Rectal smooth muscle tissue (tissue), 1 donor: ENCODE measurements around the gene ESYT1.
"Not testable (repeated sequence)": the region's sequence is repeated elsewhere in the genome, so short reads cannot be mapped to it uniquely, and the experiment has no call there.

Experiments used
- H3K27ac ChIP-seq: one replicate; pipeline ENCODE4 v1.7.0; 2013; ENCODE audit warnings: low read depth, low read length, inconsistent platforms
- H3K27me3 ChIP-seq: one replicate; pipeline ENCODE4 v1.7.0; 2013; ENCODE audit warnings: low read length; ENCODE audit not compliant: control insufficient read depth, insufficient read depth
- H3K36me3 ChIP-seq: one replicate; pipeline ENCODE4 v1.7.0; 2013; ENCODE audit warnings: low read length; ENCODE audit not compliant: control insufficient read depth, insufficient read depth
- H3K4me1 ChIP-seq: one replicate; pipeline ENCODE4 v1.7.0; 2013; ENCODE audit warnings: low read length; ENCODE audit not compliant: control insufficient read depth, insufficient read depth
- H3K4me3 ChIP-seq: one replicate; pipeline ENCODE4 v1.7.0; 2013; ENCODE audit warnings: low read length
- H3K9ac ChIP-seq: one replicate; pipeline ENCODE4 v1.7.0; 2013; ENCODE audit warnings: low read length

Gene ESYT1

DNA sequence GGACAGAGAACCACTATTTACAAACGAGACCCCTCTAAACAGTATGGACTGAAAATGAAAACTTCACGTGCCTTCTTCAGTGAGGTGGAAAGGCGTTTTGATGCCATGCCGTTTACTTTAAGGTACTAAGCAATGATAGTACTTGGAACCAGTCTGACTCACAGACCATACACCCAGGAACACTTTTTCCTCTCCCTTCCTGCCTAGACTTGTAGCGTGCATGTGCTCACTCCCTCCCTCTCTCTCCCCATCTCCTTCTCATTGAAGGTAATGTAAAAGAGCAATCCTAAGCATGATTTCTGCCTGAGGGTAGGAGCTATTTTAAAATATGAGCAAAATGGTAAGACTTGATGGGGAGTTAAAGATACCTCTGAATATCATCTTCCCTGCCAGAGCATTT is 17.5 kb upstream of the ESYT1 start:
- H3K4me1 ChIP-seq = peaks cover 7% of the 10 kb centered on the region
- H3K9ac ChIP-seq = no peak overlapping the region
- H3K27ac ChIP-seq = no peak overlapping the region
- no peak overlapping the region for H3K4me3 ChIP-seq
- H3K36me3 ChIP-seq = peaks cover 41% of the 10 kb centered on the region
- H3K27me3 ChIP-seq = no peaks in the 10 kb centered on the region

DNA sequence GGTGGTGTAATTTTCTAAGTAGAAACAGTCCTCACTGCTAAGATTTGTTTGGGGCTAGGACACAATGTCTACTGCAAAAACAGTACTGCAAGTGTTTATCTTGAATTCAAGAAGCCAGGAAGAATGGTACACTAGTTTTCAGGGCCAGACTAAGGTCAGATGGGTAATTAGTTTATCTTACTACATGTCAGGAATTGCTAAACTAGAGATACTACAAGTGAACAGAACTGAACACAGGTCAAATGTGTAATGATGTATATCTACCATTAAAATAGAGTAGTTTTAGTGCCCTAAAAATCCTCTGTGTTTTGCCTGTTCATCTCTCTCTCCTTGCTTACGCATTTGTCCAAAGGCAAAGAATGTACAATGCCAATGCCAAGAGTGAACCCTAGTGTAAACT is 14.0 kb upstream of the ESYT1 start:
- Histone ChIP-seq H3K4me1 (peaks cover 10% of the 10 kb centered on the region), H3K36me3 (peaks cover 23% of the 10 kb centered on the region), H3K27ac (no peak overlapping the region), H3K4me3 (no peak overlapping the region), H3K9ac (no peak overlapping the region), H3K27me3 (no peaks in the 10 kb centered on the region)

DNA sequence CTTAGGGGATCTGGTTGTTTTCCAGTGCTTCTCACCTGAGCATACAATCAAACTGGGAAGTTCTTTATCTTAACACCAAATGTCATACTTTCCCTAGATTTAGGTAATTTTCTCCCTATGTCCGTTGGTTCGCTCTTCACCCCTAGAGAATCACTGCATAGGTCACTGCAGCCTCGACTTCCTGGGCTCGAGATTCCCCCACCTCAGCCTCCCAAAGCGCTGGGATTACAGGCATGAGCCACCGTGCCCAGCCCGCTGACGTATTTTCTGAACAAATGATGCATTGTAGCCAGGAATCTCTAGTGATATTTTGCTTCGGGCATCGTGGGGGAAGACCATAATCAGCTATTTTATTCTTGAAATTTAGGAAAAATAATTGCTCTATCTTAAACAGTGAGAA is 12.7 kb upstream of the ESYT1 start:
- peak overlapping the region; percentile 87 for H3K4me3 ChIP-seq
- H3K9ac ChIP-seq = no peak overlapping the region
- H3K36me3 ChIP-seq = peaks cover 17% of the 10 kb centered on the region
- H3K4me1 ChIP-seq = peaks cover 17% of the 10 kb centered on the region
- H3K27me3 ChIP-seq = no peaks in the 10 kb centered on the region
- H3K27ac ChIP-seq = peak overlapping the region; percentile 95

DNA sequence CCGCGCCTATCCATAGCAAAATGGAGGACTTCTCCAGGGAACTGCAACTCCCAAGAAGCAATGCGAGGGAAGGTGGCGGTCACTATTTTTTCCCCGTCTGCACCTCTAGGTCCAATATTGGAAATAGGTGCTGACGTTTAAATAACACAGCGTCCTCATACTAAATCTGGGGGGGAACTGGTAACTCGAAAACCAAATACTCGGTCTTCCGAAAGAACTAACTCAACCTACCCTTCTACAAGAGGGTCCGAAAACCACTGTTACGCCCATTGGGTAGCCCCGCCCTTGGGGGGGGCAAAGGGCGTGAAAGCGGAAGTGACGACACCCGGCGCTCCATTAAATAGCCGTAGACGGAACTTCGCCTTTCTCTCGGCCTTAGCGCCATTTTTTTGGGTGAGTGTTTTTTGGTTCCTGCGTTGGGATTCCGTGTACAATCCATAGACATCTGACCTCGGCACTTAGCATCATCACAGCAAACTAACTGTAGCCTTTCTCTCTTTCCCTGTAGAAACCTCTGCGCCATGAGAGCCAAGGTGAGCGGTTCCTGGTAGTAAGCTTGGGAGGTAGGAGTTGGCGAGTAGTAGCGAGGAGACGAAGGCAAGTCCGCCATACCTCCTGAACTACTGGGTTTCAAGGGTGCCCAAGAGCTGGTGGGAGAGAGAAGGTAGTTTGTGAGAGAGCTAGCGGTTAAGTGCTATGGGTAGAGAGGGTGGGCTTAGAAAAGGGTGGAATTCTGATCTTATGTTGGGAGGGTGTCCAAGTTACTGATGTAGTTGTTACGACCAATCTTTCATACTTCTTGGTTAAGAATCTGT is 11.6 kb upstream of the ESYT1 start, which contains the start of gene RPL41:
TSS of gene RPL41 (plus strand) at position 367 of the 815 bp plus-strand sequence.
- H3K4me3 ChIP-seq = peak within 1 kb of the TSS; percentile 87
- peaks cover 17% of the 10 kb centered on the region for H3K4me1 ChIP-seq
- peak within 1 kb of the TSS; percentile 95 for H3K27ac ChIP-seq
- no peaks in the 10 kb centered on the region for H3K27me3 ChIP-seq
- H3K36me3 ChIP-seq = peaks cover 17% of the 10 kb centered on the region
- H3K9ac ChIP-seq = peak within 1 kb of the TSS; percentile 96

DNA sequence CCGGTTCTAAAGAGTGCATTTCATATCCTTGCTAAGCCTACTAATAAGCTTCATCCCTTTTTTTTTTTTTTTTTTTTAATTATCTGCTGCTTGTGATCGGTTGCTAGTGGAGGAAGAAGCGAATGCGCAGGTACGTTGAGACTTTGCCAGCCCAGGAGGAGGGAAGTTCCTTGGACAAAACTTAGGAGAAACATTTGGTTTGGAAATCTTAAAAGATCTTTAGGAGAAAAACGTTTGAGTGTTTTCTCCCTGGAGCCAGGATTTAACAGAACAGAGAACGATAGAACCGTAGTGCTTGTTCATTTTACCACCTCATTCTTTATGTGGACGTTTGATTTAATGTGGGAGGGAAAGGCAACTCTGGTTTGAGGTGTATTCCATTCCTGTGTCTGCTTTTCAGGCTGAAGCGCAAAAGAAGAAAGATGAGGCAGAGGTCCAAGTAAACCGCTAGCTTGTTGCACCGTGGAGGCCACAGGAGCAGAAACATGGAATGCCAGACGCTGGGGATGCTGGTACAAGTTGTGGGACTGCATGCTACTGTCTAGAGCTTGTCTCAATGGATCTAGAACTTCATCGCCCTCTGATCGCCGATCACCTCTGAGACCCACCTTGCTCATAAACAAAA is 10.9 kb upstream of the ESYT1 start:
- H3K27me3 ChIP-seq = not testable (repeated sequence)
- H3K27ac ChIP-seq = peak overlapping the region; percentile 95
- peak overlapping the region; percentile 96 for H3K9ac ChIP-seq
- peaks cover 18% of the 10 kb centered on the region for H3K36me3 ChIP-seq
- peak overlapping the region; percentile 87 for H3K4me3 ChIP-seq
- peaks cover 19% of the 10 kb centered on the region for H3K4me1 ChIP-seq

DNA sequence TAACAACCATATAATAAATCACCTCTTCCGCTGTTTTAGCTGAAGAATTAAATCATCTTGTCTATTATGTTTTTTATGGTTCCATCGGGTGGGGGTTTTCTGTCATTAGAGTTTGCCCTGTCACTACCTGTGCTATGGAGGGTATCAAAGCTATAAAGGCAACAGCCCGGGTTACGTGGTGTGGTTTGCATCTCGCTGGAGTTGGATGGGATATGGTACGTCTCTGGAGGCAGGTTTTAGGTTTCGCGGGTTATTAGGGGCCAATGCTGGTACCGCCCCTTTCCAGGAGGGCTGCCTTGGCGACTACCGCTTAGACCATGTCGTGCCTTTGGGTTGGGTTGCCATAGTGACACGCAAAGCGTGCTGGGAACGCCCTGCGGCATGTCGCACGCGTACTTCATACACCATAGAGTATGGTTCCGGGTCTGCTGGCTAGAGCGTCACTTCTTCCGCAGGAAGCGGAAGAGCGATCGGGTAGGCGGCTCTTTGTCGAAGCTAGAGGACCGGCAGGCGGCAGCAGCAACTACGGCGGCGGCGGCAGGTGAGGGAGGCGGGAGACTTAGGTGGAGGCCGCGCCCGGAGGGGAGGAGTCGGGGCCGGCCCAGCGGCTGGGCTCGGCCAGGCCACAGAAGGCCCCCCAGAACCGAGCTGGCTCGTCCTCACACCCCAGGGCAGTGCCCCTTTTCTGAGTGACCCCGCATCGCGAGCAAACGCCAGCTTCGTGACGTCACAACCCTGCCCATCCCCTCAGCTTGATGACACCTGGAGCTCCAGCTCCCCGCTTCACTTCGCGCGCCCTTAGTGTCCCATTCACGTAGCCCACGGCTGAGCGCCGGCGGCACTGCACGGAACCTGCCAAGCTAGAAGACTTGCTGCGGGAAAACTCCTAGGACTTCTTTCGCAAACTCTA is 10.0 kb upstream of the ESYT1 start, which contains the start of gene ZC3H10:
TSS of gene ZC3H10 (plus strand) at position 489 of the 910 bp plus-strand sequence. CDS start 2,297 bp downstream, outside the sequence.
- Histone ChIP-seq H3K4me1 (peaks cover 26% of the 10 kb centered on the region), H3K4me3 (peak within 1 kb of the TSS; percentile 87), H3K36me3 (peaks cover 12% of the 10 kb centered on the region), H3K27me3 (no peaks in the 10 kb centered on the region), H3K27ac (peak within 1 kb of the TSS; percentile 95), H3K9ac (peak within 1 kb of the TSS; percentile 96)

DNA sequence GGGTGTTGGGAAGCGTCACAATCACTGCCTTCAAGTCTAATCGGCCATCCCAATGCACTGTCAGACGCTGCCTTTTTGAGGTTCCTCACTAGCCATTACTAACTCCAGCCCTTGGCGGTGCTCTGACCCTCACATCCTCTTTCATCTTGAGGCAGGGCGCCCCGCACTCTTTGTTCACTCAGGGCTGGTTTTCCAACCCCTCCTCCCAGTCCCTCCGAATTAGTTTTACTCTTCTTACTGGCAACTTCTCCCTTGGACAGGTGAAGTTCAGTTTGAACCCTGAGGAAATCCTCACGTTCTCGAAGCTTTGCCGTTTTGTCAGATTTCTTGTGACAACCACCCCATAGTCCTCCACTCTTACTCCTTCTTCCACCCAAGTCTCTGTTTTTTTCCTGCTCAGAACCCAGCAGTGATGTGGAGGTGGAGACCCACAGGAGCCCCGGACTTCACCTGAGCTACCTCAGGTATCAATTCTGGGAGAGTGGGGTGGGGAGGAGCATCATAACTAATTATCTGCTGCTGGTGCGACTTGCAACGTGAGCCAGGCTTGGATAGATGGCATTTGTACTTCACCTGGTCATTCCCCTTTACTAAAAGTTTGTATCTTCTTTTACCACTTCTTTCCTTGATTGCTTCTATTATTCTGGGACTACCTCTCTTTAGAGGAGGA is 9.2 kb upstream of the ESYT1 start:
- Histone ChIP-seq H3K36me3 (peaks cover 12% of the 10 kb centered on the region), H3K9ac (peak overlapping the region; percentile 41), H3K27ac (peak overlapping the region; percentile 91), H3K4me3 (peak overlapping the region; percentile 86), H3K4me1 (peaks cover 26% of the 10 kb centered on the region), H3K27me3 (no peaks in the 10 kb centered on the region)

DNA sequence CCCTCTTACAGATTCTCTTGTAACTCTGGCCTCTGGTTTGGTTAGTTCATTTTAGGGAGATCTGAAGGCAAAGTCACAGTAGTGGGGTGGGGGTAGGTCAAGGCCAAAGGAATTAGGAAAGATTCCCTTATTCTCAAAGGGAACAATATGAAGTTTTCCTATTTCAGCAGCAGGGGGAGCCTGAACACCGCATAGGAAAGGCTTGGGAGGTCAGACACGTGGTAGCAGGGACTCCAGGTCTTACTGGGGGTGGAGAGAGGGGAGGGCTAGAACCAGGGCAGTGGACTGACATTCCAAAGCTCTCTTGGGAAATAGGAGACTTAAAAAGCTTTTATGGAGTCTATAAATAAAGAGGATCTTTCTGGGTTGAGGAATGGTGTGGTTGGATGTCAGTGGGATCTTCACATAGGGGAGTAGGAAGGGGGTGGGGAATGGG is 8.7 kb upstream of the ESYT1 start:
- H3K36me3 ChIP-seq = peaks cover 12% of the 10 kb centered on the region
- H3K4me3 ChIP-seq = peak overlapping the region; percentile 86
- H3K27me3 ChIP-seq = no peaks in the 10 kb centered on the region
- peaks cover 26% of the 10 kb centered on the region for H3K4me1 ChIP-seq
- H3K9ac ChIP-seq = no peak overlapping the region
- H3K27ac ChIP-seq = peak overlapping the region; percentile 91

DNA sequence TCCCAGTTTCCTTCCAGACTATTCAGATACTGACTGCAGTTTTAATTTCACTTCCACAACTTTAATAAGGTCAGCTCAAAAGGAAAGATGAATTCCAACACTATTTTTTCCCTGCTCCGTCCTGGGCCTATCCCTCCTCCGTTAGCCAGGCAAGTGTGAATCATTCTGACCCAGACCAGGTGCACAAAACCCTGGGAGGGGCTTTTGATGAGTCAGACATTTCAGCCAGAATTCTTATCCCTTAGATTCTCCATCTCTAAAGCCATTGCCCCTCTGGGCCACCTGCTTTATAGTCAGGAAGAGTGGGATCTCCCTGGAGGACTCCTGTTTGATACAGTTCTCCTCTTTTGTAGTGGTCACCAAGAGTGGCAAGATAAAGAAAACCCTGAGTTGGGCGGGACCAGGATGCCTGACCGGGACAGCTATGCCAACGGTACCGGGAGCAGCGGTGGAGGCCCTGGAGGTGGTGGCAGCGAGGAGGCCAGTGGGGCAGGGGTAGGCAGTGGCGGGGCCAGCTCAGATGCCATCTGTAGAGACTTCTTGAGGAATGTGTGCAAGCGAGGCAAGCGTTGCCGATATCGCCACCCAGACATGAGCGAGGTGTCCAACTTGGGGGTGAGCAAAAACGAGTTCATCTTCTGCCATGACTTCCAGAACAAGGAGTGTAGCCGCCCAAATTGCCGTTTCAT is 7.8 kb upstream of the ESYT1 start:
- H3K27ac ChIP-seq = peak overlapping the region; percentile 91
- no peaks in the 10 kb centered on the region for H3K27me3 ChIP-seq
- no peak overlapping the region for H3K4me3 ChIP-seq
- H3K4me1 ChIP-seq = peaks cover 26% of the 10 kb centered on the region
- no peak overlapping the region for H3K9ac ChIP-seq
- peaks cover 12% of the 10 kb centered on the region for H3K36me3 ChIP-seq

DNA sequence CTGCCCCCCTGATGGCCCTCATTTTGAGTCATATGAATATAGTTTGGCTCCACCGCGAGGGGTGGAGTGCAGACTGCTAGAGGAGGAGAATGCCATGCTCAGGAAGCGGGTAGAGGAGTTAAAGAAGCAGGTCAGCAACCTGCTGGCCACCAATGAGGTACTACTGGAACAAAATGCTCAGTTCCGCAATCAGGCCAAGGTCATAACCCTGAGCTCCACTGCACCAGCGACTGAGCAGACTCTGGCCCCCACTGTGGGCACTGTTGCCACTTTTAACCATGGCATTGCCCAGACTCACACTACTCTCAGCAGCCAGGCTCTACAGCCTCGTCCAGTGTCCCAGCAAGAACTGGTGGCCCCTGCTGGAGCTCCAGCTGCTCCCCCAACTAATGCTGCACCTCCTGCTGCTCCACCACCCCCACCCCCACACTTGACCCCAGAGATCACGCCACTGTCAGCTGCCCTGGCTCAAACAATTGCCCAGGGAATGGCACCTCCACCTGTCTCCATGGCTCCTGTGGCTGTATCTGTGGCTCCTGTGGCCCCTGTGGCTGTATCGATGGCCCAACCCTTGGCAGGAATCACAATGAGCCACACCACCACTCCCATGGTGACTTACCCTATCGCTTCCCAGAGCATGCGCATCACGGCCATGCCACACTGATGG is 6.7 kb upstream of the ESYT1 start:
- no peak overlapping the region for H3K4me3 ChIP-seq
- peaks cover 12% of the 10 kb centered on the region for H3K36me3 ChIP-seq
- H3K27me3 ChIP-seq = no peaks in the 10 kb centered on the region
- no peak overlapping the region for H3K9ac ChIP-seq
- H3K27ac ChIP-seq = no peak overlapping the region
- peaks cover 30% of the 10 kb centered on the region for H3K4me1 ChIP-seq

DNA sequence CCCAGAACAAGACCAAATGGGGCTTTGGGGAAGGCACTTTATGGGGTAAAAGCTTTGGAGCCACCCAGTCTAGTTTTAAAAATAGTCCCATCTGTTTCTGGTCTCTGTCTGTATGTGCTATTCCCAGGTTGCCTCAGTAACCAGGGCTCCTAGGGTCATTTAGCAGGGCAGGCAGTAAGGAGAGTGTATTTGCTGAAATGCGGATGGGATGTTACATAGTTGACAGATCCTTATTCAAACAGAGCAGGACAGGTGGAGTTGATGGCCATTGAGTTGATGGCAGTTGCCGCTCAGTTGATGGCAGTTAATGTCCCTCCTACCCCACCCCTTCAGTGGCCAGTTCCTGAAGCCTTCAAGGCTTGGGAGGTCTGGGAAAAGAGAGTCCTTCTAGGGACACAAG is 5.4 kb upstream of the ESYT1 start:
- no peak overlapping the region for H3K4me3 ChIP-seq
- H3K4me1 ChIP-seq = peaks cover 40% of the 10 kb centered on the region
- no peak overlapping the region for H3K27ac ChIP-seq
- H3K27me3 ChIP-seq = no peaks in the 10 kb centered on the region
- H3K36me3 ChIP-seq = peaks cover 12% of the 10 kb centered on the region
- no peak overlapping the region for H3K9ac ChIP-seq
